CD4-positive, alpha-beta T cell (primary cell): ENCODE data around the gene RYR2. TPM values are rescaled to one million over a fixed set of nuclear protein-coding genes. Genes with fewer than 3 reads are reported as not detected.

ENCODE experiments used
- ATAC-seq: fragments of 200-7000 bp; cut with Tn5 transposase; one replicate; pipeline ENCODE4 v1.10.0; 2022; ENCODE audit warnings: mild to moderate bottlenecking; ENCODE audit not compliant: poor library complexity
- CTCF ChIA-PET: fragments of 350-600 bp; sonication (Branson Sonifier 250); formaldehyde crosslinking; loops from one replicate; lab custom pipeline; 2021; ENCODE audit warnings: antibody characterized with exemption, inconsistent platforms; lab: Charles Lee
- POLR2A ChIA-PET: fragments of 350-600 bp; sonication (Branson Sonifier 250); formaldehyde crosslinking; loops from one replicate; lab custom pipeline; 2021; ENCODE audit warnings: antibody characterized with exemption, inconsistent platforms; lab: Charles Lee
- DNase-seq, 14 experiments: peaks; one replicate each; pipeline ENCODE4 v3.0.0-alpha.2; 2013 to 2020; ENCODE audit warnings: mixed read lengths in 2 of 14
- H3K27ac ChIP-seq, 2 donors: one replicate each; pipeline versions ENCODE4 v1.5.1 to v1.7.0; 2013; ENCODE audit warnings: low read length in 2 of 2, low read depth in 1 of 2, mild to moderate bottlenecking in 1 of 2
- H3K27me3 ChIP-seq, 2 experiments: 1 replicate in 1 of 2; 2 replicates in 1 of 2; pipeline versions ENCODE4 v1.6.1 to v1.7.0; 2013; ENCODE audit warnings: low read length in 2 of 2, control low read depth in 1 of 2, mild to moderate bottlenecking in 1 of 2, moderate library complexity in 1 of 2; ENCODE audit not compliant: insufficient read depth in 2 of 2, control insufficient read depth in 1 of 2
- H3K36me3 ChIP-seq: one replicate; pipeline ENCODE4 v1.6.1; 2013; ENCODE audit warnings: low read length, control low read depth; ENCODE audit not compliant: insufficient read depth
- H3K4me1 ChIP-seq: one replicate; pipeline ENCODE4 v1.6.1; 2013; ENCODE audit warnings: low read length, control low read depth; ENCODE audit not compliant: insufficient read depth
- H3K4me3 ChIP-seq: one replicate; pipeline ENCODE4 v1.5.1; 2013; ENCODE audit warnings: mild to moderate bottlenecking, low read length, moderate library complexity
- H3K9me3 ChIP-seq, 2 experiments: 1 replicate in 1 of 2; 2 replicates in 1 of 2; pipeline versions ENCODE4 v1.6.1 to v1.7.0; 2013; ENCODE audit warnings: low read length in 2 of 2, mild to moderate bottlenecking in 2 of 2, control low read depth in 1 of 2, moderate library complexity in 1 of 2; ENCODE audit not compliant: control insufficient read depth in 1 of 2, insufficient read depth in 1 of 2
- H3K27ac Mint-ChIP-seq: one replicate; pipeline ENCODE4 v1.8.0; 2020; ENCODE audit warnings: mixed read lengths
- H3K27me3 Mint-ChIP-seq: one replicate; pipeline ENCODE4 v1.8.0; 2021; ENCODE audit warnings: mixed read lengths
- H3K36me3 Mint-ChIP-seq: one replicate; pipeline ENCODE4 v1.8.0; 2021; ENCODE audit warnings: low read depth, mixed read lengths
- H3K4me1 Mint-ChIP-seq: one replicate; pipeline ENCODE4 v1.8.0; 2021; ENCODE audit warnings: low read depth, mixed read lengths
- H3K4me3 Mint-ChIP-seq: one replicate; pipeline ENCODE4 v1.8.0; 2020; ENCODE audit warnings: mild to moderate bottlenecking, mixed read lengths
- H3K9me3 Mint-ChIP-seq: one replicate; pipeline ENCODE4 v1.8.0; 2020; ENCODE audit warnings: mixed read lengths
- CTCF ChIP-seq: fragments of 200-600 bp; IDR thresholded peaks from one replicate; pipeline ENCODE4 v1.8.0; 2022; ENCODE audit warnings: antibody characterized with exemption, mild to moderate bottlenecking
- intact Hi-C, 2 experiments: fragments of 100-400 bp; cut with DNase I in 1 of 2; cut with micrococcal nuclease in 1 of 2; formaldehyde crosslinking; loops; one replicate each; pipeline versions ENCODE4 v1.15.1 to v1.9.0; 2023 to 2025; cut with DNase I, micrococcal nuclease
- total RNA-seq, 174 experiments: library from RNA in 2 of 174; stranded (reverse) in 2 of 174; gene quantifications; one replicate each; pipeline ENCODE4 v1.2.3 and lab custom pipeline; 2021 to 2026

RYR2 gene
- total RNA-seq, 2 experiments from 2014 or later: not detected

GRCh38 chr1:237470712-237471338, 428.8 kb downstream of the RYR2 start:
- no peaks in the 10 kb centered on the region for H3K4me1 Mint-ChIP-seq
- no peak for ATAC-seq
- ChIA-PET CTCF (no interaction called here), POLR2A (no interaction called here)
- no peaks in the 10 kb centered on the region for H3K27me3 ChIP-seq
- no peak for TF ChIP-seq CTCF
- no peaks in the 10 kb centered on the region for H3K36me3 Mint-ChIP-seq
- H3K4me1 ChIP-seq: no peaks in the 10 kb centered on the region
- no peak overlapping the region for H3K4me3 Mint-ChIP-seq
- H3K9me3 ChIP-seq: no peaks in the 10 kb centered on the region
- no peak overlapping the region for H3K27ac Mint-ChIP-seq
- H3K36me3 ChIP-seq: no peaks in the 10 kb centered on the region
- intact Hi-C loops: no loop called here
- no peaks in the 10 kb centered on the region for H3K9me3 Mint-ChIP-seq
- H3K4me3 ChIP-seq: no peak overlapping the region
- H3K27ac ChIP-seq: no peak overlapping the region
- DNase-seq: no peak
- H3K27me3 Mint-ChIP-seq: peaks cover 4% of the 10 kb centered on the region

GRCh38 chr1:237471377-237471776, 429.4 kb downstream of the RYR2 start:
- CTCF ChIA-PET: no interaction called here
- POLR2A ChIA-PET: no interaction called here
- no peak for ATAC-seq

GRCh38 chr1:237471956-237472355, 430.0 kb downstream of the RYR2 start:
- POLR2A ChIA-PET: no interaction called here
- peaks cover 4% of the 10 kb centered on the region for H3K27me3 Mint-ChIP-seq
- H3K4me3 ChIP-seq: no peak overlapping the region
- no peaks in the 10 kb centered on the region for H3K27me3 ChIP-seq
- DNase-seq: no peak
- no peaks in the 10 kb centered on the region for H3K36me3 ChIP-seq
- H3K27ac Mint-ChIP-seq: no peak overlapping the region
- no peak overlapping the region for H3K27ac ChIP-seq
- no peak for TF ChIP-seq CTCF
- intact Hi-C loops: no loop called here
- ATAC-seq: no peak
- no peak overlapping the region for H3K4me3 Mint-ChIP-seq
- no peaks in the 10 kb centered on the region for H3K9me3 ChIP-seq
- CTCF ChIA-PET: no interaction called here
- H3K4me1 ChIP-seq: no peaks in the 10 kb centered on the region
- H3K4me1 Mint-ChIP-seq: no peaks in the 10 kb centered on the region
- H3K9me3 Mint-ChIP-seq: no peaks in the 10 kb centered on the region
- no peaks in the 10 kb centered on the region for H3K36me3 Mint-ChIP-seq

More at GRCh38 chr1:237471377-237471776, 429.4 kb downstream of the RYR2 start:
- Mint-ChIP-seq H3K4me3 (no peak overlapping the region), H3K27me3 (peaks cover 4% of the 10 kb centered on the region), H3K27ac (no peak overlapping the region), H3K36me3 (no peaks in the 10 kb centered on the region), H3K9me3 (no peaks in the 10 kb centered on the region), H3K4me1 (no peaks in the 10 kb centered on the region)
- H3K27ac ChIP-seq: no peak overlapping the region
- H3K9me3 ChIP-seq: no peaks in the 10 kb centered on the region
- H3K36me3 ChIP-seq: no peaks in the 10 kb centered on the region
- intact Hi-C loops: no loop called here
- no peak for DNase-seq
- no peaks in the 10 kb centered on the region for H3K27me3 ChIP-seq
- no peak overlapping the region for H3K4me3 ChIP-seq
- TF ChIP-seq CTCF: no peak
- H3K4me1 ChIP-seq: no peaks in the 10 kb centered on the region
